ENCODE data around the gene TTC3.
"Not testable (repeated sequence)": the region's sequence is repeated elsewhere in the genome, so short reads cannot be mapped to it uniquely, and the experiment has no call there.

The TTC3 gene, protein sequence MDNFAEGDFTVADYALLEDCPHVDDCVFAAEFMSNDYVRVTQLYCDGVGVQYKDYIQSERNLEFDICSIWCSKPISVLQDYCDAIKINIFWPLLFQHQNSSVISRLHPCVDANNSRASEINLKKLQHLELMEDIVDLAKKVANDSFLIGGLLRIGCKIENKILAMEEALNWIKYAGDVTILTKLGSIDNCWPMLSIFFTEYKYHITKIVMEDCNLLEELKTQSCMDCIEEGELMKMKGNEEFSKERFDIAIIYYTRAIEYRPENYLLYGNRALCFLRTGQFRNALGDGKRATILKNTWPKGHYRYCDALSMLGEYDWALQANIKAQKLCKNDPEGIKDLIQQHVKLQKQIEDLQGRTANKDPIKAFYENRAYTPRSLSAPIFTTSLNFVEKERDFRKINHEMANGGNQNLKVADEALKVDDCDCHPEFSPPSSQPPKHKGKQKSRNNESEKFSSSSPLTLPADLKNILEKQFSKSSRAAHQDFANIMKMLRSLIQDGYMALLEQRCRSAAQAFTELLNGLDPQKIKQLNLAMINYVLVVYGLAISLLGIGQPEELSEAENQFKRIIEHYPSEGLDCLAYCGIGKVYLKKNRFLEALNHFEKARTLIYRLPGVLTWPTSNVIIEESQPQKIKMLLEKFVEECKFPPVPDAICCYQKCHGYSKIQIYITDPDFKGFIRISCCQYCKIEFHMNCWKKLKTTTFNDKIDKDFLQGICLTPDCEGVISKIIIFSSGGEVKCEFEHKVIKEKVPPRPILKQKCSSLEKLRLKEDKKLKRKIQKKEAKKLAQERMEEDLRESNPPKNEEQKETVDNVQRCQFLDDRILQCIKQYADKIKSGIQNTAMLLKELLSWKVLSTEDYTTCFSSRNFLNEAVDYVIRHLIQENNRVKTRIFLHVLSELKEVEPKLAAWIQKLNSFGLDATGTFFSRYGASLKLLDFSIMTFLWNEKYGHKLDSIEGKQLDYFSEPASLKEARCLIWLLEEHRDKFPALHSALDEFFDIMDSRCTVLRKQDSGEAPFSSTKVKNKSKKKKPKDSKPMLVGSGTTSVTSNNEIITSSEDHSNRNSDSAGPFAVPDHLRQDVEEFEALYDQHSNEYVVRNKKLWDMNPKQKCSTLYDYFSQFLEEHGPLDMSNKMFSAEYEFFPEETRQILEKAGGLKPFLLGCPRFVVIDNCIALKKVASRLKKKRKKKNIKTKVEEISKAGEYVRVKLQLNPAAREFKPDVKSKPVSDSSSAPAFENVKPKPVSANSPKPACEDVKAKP (N-terminal part only)
- total RNA-seq = 259 to 318 (median 285) reads per million in 4 donors

- peak; percentile 92 to 98 (median 94) for DNase-seq
Observed at GRCh38 chr21:37072988-37073416, at the start of gene TTC3, which contains the start of gene PIGP. Gene TTC3 (plus strand): TSS chr21:37073254. CDS start chr21:37087258, 14,004 bp downstream. Gene PIGP (minus strand): TSS chr21:37073071. CDS start chr21:37072515, 556 bp downstream.

- DNase-seq = no peak
Observed at GRCh38 chr21:37026499-37026898, 46.6 kb upstream of the TTC3 start.

DNA sequence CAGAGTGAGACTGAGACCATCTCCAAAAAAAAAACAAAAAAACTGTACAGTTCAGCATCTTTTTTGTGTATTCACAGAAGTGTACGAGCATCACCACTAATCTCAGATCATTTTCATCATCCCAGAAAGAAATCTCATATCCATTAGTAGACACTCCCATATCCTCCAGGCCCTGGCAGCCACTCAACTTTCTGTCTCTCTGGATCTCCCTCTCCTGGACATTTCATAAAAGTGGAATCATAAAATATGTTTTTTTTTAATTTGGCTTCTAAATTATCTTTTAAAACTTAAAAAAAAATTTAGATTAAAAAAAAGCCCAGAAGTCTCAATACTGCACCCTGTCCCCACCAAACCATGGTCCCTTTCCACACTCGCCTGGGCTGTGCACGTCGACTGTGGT lies 44.5 kb upstream of the TTC3 start:
- DNase-seq = no peak

DNA sequence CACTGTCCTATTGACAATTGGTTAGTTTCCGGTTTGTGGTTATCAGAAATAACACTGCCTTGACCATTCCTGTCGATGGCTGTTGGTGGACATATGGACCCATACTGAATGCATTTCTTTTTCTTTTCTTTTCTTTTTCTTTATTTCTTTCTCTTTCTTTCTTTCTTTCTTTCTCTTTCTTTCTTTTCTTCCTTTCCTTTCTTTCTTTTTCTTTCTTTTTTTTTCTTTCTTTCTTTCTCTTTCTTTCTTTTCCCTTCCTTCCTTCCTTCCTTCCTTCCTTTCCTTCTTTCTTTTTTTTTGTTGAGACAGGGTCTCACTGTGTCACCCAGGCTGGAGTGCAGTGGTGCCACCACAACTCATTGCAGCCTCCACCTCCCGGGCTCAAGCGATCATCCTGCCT lies 42.2 kb upstream of the TTC3 start:
- no peak for DNase-seq

GRCh38 chr21:37032293-37032692 lies 40.8 kb upstream of the TTC3 start:
- no peak for DNase-seq

DNA sequence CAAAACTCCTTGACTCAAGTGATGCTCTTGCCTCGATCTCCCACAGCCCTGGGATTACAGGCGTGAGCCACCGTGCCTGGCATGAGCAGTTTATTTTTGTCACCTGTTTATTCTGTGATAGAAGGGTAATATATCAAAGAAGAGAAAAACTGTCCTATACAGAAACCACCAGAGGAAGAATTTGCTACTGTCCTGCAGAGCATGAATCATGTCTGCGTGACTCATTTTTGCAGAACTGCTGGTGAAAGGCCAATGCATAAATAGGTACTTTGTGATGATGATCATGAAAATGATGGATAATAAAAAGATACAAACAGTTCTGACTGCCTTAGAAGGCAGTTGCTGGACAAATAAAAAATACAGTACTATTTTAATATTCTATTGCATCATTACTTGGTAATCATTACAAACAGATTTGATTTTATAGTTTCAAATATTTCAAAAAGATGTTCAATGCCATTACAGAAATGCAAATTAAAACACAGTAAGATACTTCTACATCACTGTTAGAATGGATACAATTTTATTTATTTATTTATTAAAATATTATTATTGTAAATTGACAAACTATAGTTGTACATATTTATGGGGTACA lies 40.1 kb upstream of the TTC3 start:
- DNase-seq = no peak

GRCh38 chr21:37034394-37034793 lies 38.7 kb upstream of the TTC3 start:
- not testable (repeated sequence) for DNase-seq

- no peak for DNase-seq
Observed at GRCh38 chr21:37036177-37036576, 36.9 kb upstream of the TTC3 start.

DNA sequence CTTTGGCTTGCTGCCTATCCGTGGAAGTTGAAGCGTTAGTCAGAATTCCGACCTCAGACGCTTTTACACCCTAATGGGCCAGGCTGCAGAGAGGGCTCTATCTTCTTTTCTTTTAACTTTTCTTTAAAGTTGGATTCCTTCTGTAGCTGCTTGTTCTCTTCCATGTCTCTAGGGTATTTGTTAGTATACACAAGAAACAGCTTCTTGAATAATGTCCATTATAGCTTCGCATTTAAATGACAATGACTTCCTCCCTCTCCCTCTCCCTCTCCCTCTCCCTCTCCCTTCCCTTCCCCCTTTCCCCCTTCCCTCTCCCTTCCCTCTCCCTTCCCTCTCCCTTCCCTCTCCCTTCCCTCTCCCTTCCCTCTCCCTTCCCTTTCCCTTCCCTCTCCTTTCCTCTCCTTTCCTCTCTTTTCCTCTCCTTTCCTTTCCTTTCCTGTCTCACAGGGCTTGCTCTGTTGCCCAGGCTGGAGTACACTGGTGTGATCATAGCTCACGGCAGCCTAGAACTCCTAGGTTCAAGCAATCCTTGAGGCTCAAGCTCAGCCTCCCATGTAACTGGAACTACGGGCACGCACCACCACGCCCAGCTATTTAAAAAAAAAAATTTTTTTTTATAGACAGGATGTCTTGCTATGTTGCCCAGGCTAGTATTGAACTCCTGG lies 33.5 kb upstream of the TTC3 start:
- no peak for DNase-seq

GRCh38 chr21:37040212-37040611 lies 32.8 kb upstream of the TTC3 start:
- DNase-seq = no peak

DNA sequence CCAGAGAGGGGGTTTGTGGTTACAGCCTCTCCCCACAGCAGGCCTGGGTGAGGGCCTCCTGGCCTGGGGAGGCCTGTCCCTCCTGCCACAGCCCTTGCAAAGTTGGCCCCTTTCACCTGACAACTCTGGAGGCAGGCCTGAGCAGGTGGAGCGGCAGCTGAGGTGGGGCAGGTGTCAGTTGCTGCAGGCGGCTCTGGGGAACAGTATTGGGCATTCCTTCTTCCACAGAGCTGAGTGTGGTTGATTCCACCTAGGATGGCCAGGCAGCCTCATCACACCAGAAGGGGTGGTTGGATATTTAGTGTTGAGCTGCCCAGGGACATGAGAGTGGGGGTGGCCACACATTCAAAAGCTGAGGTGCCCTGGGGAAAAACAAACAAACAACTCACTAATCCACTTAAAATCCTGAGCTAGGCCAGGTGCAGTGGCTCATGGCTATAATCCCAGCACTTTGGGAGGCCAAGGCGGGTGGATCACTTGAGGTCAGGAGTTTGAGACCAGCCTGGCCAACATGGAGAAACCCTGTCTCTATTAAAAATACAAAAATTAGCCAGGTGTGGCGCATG lies 31.3 kb upstream of the TTC3 start:
- no peak for DNase-seq

DNA sequence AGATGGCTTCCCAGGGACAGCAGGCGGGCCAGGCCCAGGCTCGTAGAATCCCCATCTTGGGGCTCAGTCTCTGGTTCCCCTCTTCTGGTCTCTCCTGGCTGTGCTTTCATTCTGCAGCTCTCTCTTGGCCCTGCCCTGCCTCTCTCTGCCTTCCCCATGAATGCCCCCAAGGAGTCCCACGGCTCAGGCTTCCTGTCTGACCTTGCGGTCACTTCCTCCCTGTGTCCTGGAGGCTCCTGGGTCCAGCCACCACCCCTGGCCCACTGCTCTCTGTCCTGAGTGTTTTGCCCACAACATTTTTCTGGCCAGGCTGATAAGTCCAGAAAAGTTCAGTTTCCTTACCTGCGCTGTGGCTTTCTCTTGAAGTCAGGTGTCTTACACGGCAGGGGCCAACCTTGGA lies 29.2 kb upstream of the TTC3 start:
- DNase-seq = no peak

DNA sequence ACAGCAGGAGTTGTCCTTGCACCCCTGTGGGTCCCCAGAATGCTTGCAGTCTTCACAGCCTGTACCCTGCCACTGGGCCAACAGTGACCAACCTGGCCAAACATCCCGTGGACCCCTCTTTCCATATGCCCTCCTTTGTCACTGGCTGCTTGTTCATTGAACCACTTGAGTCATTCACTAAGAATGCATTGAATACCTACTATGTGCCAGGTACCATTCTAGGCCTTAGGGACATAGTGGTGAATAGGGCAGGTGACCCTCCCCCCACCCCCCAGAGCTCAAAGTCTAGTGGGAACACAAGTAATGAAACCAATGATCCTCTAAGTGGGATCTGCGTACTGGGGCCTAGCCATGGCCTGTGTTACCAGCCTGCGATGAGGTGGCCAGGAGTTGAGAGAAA lies 28.4 kb upstream of the TTC3 start:
- no peak for DNase-seq

- peak in 1 of 5 donors; percentile 28 for DNase-seq
Observed at GRCh38 chr21:37045149-37045548, 27.9 kb upstream of the TTC3 start.

GRCh38 chr21:37045556-37045955 lies 27.5 kb upstream of the TTC3 start:
- no peak for DNase-seq

DNA sequence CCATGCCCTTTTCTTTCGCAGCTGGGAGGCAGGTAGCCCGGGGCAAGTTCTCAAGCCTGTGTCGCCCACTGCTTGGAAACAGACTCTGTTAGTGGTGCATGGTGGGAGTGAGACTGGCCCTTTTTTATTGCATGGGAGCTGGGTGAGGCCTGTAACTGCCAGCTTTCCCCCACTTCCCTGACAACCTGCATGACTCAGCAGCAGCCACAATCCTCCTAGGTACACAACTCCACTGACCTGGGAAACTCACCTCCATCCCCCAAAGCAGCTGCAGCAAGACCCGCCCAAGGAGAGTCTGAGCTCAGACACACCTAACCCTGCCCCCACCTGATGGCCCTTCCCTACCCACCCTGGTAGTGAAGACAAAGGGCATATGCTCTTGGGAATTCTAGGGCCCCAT lies 26.0 kb upstream of the TTC3 start:
- DNase-seq = no peak

DNA sequence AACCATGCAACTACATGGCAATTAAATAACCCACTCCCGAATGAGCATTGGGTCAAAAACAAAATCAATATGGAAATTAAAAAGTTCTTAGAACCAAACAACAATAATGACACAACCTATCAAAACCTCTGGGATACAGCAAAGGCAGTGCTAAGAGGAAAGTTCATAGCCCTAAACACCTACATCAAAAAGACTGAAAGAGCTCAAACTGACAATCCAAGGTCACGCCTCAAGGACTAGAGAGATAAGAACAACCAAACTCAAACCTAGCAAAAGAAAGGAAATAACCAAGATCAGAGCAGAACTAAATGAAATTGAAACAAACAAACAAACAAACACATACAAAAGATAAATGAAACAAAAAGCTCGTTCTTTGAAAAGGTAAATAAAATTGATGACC lies 23.3 kb upstream of the TTC3 start:
- not testable (repeated sequence) for DNase-seq

DNA sequence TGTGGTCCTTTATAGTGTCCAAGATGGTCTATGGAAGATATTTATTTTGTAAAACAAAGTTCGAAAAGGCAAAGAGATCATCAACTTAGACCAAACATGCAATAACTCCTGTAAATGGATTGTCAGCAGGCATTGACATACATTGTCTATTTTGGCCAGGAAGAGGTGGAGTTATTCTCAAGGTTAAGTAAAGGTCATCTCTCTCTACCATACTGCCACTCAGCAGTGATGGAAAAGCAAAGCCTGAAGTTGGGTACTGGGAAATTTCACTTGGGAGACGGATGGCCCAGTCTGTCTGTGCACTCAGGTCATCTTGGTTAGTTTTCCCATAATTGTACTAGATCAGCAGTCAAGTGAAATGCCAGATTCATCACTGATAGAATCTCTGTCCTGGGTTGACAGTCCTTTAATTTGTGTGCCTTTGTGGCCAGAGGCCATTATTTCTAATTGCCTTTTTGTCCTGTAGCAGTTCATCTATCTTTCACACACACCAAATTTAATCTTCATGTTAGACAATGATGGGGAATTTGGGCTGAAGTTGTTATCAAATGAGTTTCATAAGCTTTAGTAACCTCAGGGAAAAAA lies 17.7 kb upstream of the TTC3 start:
- DNase-seq = no peak

- DNase-seq = no peak
Observed at GRCh38 chr21:37057614-37058013, 15.4 kb upstream of the TTC3 start.

DNA sequence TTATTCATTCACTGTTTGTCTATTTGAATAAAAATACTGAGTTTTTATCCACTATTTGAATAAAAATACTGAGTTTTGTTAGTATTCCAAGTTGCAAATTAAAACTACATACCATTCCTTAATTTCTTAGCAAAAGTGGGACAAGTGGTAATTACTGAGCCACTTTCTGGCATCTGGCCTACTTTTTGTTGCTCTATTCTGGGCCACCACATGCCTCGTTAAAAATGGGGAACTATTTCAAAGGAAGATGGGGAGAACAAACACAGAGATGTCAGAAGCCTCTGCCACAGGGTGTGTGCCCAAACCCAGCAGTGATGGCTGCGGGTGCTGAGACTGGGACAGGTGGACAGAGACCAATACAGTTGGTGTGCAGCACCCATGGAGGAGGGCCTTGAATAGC lies 14.8 kb upstream of the TTC3 start:
- no peak for DNase-seq

- no peak for DNase-seq
Observed at GRCh38 chr21:37059181-37059580, 13.9 kb upstream of the TTC3 start.

Measured in T-helper 1 cell (primary cell).